GM12872 (cell line): ENCODE data around the gene PLEKHA5.

Experiments
- TF ChIP-seq, protein P1 (sequence below): IDR thresholded peaks from 3 replicates; pipeline ENCODE4 v1.5.1; 2011; ENCODE audit warnings: low read depth, mild to moderate bottlenecking, low read length, moderate library complexity; ENCODE audit not compliant: insufficient read depth

PLEKHA5 gene

DNA sequence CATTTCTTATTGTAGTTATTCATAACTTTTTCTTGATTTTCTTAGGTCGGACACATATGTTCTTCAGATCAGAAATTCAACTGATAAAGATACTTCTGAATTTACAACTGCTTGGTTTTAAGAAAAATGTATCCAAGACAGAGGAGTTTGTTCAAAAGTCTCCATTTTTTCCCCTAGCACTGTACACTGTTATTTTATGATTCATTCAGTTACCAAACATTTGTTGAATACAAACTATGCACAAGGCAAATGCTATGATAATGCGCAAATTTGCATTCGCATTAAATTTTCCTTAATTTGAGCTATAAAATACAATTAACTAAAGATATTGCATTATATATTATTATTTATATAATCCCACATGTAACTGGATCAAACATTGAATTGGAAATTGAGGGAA, 10.1 kb upstream of the PLEKHA5 start:
- TF ChIP-seq, protein P1, sequence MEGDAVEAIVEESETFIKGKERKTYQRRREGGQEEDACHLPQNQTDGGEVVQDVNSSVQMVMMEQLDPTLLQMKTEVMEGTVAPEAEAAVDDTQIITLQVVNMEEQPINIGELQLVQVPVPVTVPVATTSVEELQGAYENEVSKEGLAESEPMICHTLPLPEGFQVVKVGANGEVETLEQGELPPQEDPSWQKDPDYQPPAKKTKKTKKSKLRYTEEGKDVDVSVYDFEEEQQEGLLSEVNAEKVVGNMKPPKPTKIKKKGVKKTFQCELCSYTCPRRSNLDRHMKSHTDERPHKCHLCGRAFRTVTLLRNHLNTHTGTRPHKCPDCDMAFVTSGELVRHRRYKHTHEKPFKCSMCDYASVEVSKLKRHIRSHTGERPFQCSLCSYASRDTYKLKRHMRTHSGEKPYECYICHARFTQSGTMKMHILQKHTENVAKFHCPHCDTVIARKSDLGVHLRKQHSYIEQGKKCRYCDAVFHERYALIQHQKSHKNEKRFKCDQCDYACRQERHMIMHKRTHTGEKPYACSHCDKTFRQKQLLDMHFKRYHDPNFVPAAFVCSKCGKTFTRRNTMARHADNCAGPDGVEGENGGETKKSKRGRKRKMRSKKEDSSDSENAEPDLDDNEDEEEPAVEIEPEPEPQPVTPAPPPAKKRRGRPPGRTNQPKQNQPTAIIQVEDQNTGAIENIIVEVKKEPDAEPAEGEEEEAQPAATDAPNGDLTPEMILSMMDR, result no peak

GRCh38 chr12:19120795-19121194, 8.7 kb upstream of the PLEKHA5 start:
- TF ChIP-seq, protein P1, result no peak

DNA sequence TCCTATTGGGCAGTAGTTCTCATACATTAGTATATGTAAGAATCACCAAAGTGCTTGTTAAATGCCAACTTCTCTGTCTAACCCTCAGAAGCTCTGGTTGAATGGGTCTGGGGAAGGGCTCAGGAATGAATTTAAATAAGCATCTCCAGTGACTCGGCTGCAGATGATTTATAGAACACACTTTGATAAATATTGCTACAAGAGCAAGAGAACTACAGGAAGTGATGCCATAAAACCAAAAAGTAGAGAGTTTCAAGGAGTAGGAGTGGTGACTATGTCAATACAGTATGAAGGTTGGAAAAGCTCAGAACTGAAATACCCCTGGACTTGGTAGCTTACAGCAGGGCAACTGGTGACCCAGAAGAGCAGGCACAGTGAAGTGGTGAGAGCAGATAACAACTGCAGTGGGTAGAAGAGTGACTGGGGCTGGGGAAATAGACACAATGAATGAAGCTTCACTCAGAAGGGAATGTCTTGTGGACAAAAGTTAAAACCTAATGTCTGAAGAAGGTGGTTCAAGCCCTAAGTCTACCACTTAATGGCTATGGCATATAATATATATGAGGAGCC, 8.0 kb upstream of the PLEKHA5 start:
- TF ChIP-seq, protein P1, result no peak

DNA sequence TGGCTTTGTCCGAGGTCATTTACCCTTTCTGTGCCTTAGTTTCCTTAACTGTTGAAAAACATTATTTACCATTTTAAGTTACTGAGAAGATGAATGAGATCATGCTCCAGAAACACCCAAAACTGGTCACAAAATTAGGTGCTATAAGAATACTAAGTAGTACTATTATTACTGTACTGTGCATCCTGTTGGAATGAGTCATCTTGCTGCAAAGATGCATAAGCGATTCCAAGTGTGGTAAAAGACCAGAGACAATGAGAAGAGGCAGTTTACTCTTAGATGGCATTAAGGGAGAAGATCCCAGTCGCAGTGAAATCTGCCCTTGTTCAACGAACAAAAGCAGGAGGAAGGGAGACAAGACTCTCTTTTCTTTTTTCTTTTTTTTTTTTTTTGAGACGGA, 4.2 kb upstream of the PLEKHA5 start:
- TF ChIP-seq, protein P1, result no peak

- TF ChIP-seq, protein P1, result no peak
Measured at GRCh38 chr12:19127270-19127669, 2.3 kb upstream of the PLEKHA5 start.

DNA sequence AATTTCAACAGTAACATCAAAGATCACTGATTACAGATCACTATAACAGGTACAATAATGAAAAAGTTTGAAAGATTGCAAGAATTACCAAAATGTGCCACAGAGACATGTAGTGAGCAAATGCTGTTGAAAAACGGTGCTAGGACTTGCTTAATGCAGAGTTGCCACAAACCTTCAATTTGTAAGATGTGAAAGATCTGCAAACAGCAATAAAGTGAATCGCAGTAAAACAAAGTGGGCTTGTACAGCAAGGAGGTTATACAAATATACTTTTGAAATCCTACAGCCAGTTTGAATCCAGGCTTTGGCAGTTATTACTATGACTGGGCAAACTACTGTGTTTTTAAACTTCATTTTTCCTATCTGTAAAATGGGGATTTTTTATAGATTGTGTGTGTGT, 1.0 kb upstream of the PLEKHA5 start:
- TF ChIP-seq, protein P1, result no peak

DNA sequence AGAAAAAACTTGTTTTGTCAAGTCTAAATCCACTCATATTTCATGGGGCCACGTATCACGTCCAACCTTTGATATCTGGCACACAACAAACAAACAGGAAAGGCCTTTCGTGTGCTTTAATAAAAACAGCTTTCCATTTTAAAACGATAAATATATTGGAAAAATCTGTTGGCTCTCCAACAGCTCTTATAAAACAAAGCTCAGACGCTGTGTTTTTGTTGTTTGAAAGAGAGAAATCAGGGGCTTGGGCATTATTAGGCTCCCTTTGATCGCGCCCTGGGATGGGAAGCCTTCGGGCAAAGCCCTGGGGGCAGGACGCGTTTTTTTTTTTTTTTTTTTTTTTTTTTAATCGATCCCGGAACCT, 429 bp upstream of the PLEKHA5 start:
- TF ChIP-seq, protein P1, result no peak
